IPS-NIHi11 (cell line): ENCODE results near the gene GALNT14.

ENCODE experiments used
- DNase-seq: peaks from one replicate; pipeline ENCODE4 v3.0.0; 2012; ENCODE audit warnings: mixed read lengths, low spot score

Gene GALNT14

DNA sequence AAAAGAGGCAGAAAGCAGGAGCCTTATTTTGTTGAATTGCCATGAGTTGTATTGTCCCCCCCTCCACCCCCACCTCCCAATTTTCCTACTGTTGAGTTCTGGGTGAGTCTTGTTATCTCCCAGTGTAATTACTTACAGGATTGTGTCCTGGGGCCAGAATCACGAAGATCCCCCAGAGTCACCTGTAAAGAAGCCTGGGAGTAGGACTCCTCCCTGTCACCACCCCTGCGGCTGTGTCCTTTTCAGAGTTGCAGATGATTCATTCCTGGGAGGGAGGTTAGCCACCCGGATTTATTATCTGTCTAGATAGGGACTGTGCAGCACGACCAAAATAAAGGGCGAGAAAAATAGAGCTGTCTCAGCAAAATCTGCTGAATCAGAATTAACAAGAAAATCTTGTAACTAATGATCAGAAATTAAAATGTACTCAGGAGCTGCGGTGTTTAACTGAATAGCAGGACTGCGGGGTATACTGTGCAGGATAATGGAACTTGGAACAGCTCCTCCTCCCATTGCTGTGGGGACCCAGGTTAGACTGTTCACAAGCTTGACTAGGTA is 249.3 kb downstream of the GALNT14 start:
- no peak for DNase-seq

- peak; percentile 57 for DNase-seq
Observed at GRCh38 chr2:30886080-30886479, 252.2 kb downstream of the GALNT14 start.

- DNase-seq: peak; percentile 60
Observed at GRCh38 chr2:30883822-30884221, 254.4 kb downstream of the GALNT14 start.

DNA sequence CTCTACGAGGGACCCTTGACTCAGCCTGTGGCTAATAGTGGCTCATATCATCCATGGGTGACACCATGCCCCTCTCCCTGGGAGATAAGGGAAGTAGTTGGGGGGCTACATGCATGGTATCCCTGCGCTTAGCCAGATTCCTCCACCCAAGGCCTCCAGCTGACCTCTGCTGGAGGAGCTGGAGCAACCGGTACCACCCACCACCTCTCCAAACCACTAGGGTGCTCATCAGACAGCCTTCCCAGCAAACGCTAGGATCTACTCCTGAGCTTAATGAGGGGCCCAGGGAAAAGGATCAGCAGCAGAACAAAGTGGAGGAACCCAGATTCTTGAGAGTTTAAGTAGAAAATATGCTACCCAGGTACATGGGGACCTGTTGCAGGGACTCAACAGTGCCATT is 255.1 kb downstream of the GALNT14 start:
- DNase-seq: no peak

- DNase-seq: no peak
Observed at GRCh38 chr2:30880516-30880915, 257.7 kb downstream of the GALNT14 start.

DNA sequence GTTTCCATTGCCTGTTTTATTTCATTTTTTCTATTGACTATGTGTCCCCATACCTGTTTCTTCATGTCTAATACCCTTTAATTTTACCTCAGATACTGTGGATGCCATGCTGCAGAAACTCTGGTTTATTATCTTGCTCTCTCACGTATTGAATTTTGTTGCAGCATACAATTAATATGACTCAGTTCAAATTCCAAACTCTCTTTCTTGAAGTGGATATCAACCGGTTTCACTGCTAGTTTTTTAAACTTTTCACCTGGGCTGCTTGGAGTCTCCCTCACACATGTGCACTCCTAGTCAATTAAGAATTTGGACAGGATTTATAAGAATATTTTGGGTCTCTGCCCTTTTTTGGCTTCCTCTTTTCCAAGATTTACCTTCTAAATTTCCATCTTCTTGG is 260.4 kb downstream of the GALNT14 start:
- no peak for DNase-seq

- no peak for DNase-seq
Observed at GRCh38 chr2:30872797-30873196, 265.4 kb downstream of the GALNT14 start.

GRCh38 chr2:30871980-30872789 is 266.1 kb downstream of the GALNT14 start:
- peak; percentile 49 for DNase-seq

DNA sequence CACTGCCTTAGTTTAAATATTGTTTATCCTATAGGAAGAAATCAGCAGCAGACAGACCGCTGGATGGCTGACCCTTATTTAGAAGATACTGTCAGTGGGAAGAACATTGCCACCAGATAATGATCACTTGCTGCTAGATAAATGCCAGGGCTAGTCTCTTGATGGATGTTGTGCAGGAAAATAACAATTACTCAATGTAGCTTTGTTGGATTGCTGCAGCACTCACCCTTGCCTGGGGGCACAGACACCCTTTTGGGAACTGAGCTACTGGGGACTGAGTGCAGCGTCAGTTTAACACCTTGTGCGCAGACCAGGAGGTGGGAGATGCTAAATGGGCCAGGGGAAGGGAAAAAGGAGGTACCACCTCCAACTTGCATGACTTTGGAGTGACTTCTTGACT is 266.8 kb downstream of the GALNT14 start:
- DNase-seq: no peak

DNA sequence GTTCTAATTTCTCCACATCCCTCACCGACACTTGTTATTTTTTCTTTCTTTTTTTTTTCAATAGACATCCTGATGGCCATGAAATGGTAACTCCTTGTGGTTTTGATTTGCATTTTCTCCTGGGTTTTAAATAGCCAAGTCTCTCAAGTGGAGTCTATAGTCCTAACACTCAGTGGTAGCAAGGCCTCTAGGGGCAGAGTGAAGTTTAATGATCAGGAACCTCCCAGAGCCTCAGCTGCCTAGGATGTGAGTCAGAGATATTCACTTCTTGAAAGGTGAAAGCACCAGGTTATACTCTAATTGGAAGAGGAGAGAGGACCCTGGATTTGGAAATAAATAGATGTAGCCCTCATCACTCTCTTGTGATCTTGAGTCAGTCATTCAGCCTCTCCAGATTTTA is 268.3 kb downstream of the GALNT14 start:
- DNase-seq: no peak

- no peak for DNase-seq
Observed at GRCh38 chr2:30867385-30867784, 270.9 kb downstream of the GALNT14 start.

DNA sequence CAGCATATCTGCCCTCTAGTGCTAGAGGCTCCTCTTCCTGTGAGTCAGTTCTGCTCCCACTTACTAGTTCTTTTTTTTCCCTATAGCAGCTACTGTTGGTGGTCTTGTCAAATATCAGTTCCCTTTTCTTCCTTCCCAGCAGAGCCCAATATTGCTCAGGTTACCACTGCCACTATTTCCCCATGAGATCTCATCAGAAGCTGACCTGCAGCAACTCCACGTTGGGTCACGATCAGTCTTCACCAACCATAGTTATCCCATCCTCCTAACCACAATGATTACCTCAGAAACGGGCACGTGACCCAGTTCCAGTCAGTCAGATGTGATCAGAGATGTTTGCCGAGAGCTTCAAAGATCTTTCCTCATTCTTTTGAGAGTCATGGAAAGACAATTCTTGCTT is 271.3 kb downstream of the GALNT14 start:
- no peak for DNase-seq

GRCh38 chr2:30865892-30866681 is 272.2 kb downstream of the GALNT14 start:
- no peak for DNase-seq

DNA sequence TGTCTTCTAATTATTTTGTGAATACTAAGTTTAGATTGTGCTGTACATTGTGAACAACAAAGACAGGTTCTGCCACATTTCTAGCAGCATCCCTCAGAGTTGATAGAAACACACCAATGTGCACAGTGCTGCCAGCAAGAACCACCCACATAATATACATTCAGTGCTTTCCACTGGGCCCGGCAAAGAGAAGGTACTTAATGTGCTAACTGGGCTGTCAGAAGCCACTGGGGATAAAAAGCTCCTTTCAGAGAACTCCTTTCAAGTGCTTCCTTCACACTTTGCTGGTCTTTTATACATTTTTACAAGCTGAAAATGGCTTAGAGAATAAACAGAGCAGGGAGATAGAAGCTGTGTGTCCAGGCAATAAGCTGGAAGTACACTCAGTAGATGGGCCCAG is 273.0 kb downstream of the GALNT14 start:
- no peak for DNase-seq

DNA sequence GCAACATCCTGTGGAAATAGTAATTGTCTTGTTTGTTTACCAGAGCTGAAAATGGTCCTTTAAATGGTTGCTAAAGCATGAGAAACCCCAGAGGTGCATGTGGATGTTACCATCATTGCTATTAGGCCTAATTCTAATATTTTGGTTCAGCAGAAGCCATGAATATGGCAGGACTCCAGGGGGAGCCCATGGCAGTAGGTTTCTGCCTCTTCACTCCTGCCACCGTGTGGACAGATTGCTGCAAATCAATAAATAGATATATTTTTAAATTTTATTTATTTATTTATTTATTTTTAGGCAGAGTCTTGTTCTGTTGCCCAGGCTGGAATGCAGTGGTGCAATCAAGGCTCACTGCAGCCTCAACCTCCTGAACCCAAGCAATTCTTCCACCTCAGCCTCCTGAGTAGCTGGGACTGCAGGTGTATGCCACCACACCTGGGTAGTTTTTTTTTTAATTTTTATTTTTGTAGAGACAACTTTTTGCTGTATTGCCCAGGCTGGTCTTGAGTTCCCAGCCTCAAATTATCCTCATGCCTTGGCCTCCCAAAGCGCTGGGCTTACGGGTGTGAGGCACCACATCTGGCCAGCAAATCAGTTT is 276.1 kb downstream of the GALNT14 start:
- DNase-seq: peak; percentile 75

- DNase-seq: no peak
Observed at GRCh38 chr2:30860726-30861125, 277.5 kb downstream of the GALNT14 start.
